Mesenteric fat pad (tissue), 1 donor: ENCODE measurements around the gene AUTS2. TPM values are rescaled to one million over a fixed set of nuclear protein-coding genes. Genes with fewer than 3 reads are reported as not detected.
"Not testable (repeated sequence)": the region's sequence is repeated elsewhere in the genome, so short reads cannot be mapped to it uniquely, and the experiment has no call there.

ENCODE experiments used
- DNase-seq: peaks from one replicate; pipeline ENCODE4 v3.0.0-alpha.2; 2020; ENCODE audit warnings: low spot score
- total RNA-seq: library from RNA; stranded (reverse); fragmentation: NEBNext Ultra II Directional; extraction: Animal tissue kit (Norgen Biotek cat#: 25700); gene quantifications from one replicate; pipeline ENCODE4 v1.2.1, GENCODE V29; 2021
- donor health status: DM: yes; HTN: yes; CAD: no.

AUTS2 gene
- total RNA-seq, 1 donor from 2014 or later, result 28.1 TPM

- DNase-seq, result no peak
Observed at GRCh38 chr7:70719125-70719524, 1120.8 kb downstream of the AUTS2 start.

DNA sequence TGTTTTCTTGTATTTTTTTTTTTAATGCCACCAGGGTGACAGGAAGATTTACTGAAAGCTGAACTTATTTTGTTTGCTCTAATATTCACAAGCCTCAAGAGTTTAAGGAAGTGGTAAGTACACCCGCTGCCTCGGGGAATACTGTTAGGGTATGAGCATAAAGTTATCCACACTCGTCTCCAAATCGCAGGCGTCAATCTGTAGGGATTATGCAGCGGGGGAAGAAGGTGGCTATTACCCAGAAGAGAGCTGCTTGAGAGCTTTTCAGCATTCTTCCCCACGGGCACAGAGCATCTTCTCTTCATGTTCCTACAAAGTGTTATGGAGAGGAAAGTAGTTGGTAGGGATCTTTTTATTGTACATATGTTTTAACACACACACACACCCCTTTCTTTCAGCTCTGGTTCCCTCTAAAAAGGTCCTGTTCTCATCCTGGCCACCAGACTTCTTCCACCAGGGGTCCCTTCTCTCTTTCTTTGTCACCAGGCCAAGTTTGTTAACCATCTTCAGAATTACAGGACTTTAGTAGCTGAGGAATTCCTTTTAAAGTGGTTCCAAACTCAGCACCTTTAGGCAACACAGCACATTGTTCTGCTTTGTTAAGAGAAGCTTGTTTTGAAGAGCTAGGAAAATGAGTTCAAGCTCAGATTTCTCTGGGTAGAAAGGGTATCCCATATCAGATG is 1122.1 kb downstream of the AUTS2 start:
- no peak for DNase-seq

DNA sequence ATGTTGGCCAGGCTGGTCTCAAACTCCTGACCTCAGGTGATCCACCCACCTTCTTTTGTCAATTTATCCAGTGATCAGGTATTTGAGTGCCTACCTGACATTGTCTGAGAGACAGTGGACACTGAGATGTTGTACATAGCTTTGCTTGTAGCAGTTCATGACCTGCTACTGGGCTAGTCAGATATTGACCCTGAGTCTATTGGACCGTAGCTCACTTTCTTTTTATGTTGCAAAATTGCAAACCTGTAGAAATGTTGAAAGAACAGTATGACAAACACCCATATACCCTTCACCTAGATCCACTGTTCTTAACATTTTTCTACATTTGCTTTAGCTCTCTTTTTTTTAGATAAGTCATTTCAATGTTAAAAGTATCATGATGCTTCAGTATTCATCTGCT is 1123.2 kb downstream of the AUTS2 start:
- DNase-seq, result no peak

DNA sequence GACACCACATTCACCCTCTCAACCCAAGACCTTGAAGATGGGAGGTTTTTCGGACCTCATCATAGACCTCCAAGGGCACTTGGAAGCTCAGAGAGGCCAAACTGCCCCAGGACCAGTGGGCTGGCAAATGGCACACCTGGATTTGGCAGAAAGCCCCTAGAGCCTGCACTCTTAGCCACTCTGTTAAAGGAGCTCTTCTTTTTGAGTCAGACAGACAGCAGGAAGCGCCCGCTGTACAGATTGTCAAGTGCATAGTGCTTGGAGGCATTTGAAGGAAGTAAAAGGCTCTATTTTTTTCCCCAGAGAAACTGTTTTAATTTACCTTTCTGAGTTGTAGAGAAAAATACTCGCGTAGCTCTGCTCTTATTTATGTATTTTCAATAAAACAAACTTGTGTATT is 1125.1 kb downstream of the AUTS2 start:
- DNase-seq, result no peak

GRCh38 chr7:70725448-70725847 is 1127.2 kb downstream of the AUTS2 start:
- no peak for DNase-seq

GRCh38 chr7:70726294-70726693 is 1128.0 kb downstream of the AUTS2 start:
- no peak for DNase-seq

GRCh38 chr7:70726951-70727378 is 1128.7 kb downstream of the AUTS2 start:
- DNase-seq, result no peak

- no peak for DNase-seq
Observed at GRCh38 chr7:70727861-70728260, 1129.6 kb downstream of the AUTS2 start.

DNA sequence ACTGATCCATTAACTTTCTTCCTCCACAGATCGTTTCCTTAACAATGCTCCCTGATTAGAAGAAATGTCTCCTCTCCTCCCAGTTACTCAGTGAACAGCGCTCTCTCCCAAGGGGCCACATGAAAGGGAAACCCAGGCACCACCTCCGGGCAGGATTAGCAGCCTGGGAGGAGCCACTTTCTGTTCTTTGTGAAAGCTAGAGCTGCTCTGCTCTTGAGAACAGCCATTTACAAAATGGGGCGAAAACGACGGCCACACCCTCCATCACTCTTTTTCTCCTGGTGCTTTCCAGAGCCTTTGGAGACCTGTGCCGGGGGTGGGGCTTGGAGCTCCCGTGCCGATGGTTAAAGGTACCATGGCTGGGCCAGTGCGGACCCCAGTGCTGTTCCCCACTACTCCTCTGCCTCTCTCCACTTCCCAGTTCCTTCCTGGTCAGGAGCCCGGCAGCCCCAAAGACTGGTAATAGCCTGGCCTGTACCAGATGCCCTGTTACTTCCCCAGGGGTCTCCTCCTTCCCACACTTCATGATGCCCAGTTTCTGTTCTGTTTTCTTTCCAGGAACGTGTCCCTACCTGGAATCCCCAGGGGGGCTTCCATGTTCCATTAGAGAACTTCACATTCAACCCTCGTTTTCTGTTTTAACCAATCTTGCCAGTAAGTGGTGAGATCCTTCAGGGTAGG is 1130.7 kb downstream of the AUTS2 start:
- DNase-seq, result no peak

- DNase-seq, result not testable (repeated sequence)
Observed at GRCh38 chr7:70729553-70730157, 1131.4 kb downstream of the AUTS2 start.

DNA sequence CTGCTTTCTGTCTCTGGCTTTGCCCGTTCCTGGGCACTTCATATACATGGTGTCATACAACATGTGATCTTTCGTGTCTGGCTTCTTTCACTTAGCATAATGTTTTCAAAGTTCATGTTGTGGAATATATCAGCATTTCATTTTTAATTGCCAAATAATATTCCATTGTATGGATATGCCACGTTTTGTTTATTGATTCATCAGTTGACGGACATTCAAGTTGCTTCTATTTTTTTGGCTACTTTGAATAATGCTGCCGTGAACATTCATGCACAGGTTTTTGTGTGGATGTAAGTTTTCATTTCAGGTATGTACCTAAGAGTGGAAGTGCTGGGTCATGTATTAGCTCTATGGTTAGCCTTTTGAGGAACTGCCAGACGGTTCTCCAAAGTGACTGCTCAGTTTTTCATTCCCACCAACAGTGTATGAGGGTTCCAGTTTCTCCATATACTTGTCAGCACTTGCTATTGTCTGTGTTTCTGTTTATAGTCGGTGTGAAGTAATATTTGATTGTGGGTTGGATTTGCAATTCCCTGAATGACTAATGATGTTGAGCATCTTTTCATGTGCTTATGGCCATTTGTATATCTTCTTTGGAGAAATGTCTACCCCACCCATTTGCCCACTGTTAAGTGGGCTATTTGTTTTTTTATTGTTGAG is 1132.3 kb downstream of the AUTS2 start:
- DNase-seq, result no peak

- DNase-seq, result no peak
Observed at GRCh38 chr7:70733090-70733489, 1134.8 kb downstream of the AUTS2 start.

DNA sequence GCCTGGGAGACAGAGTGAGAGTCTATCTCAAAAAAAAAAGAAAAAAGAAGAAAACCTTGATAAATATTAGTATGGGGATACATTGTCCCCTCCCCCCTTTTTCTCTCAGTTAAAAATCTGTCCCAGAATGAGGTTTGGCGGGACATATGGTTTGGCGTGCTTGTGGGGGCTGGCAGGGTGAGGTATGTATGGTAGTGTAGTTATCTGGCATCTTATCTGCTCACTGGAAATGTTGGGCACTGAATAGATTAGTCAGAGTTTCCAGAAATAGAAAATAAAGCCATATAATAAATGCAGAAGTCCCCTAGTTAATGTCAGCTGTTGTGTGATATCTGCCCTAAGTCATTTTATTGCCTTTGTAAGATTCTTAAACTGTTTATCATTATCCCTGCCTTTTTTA is 1136.1 kb downstream of the AUTS2 start:
- no peak for DNase-seq

GRCh38 chr7:70735313-70735712 is 1137.0 kb downstream of the AUTS2 start:
- no peak for DNase-seq

GRCh38 chr7:70736715-70737460 is 1138.6 kb downstream of the AUTS2 start:
- no peak for DNase-seq

DNA sequence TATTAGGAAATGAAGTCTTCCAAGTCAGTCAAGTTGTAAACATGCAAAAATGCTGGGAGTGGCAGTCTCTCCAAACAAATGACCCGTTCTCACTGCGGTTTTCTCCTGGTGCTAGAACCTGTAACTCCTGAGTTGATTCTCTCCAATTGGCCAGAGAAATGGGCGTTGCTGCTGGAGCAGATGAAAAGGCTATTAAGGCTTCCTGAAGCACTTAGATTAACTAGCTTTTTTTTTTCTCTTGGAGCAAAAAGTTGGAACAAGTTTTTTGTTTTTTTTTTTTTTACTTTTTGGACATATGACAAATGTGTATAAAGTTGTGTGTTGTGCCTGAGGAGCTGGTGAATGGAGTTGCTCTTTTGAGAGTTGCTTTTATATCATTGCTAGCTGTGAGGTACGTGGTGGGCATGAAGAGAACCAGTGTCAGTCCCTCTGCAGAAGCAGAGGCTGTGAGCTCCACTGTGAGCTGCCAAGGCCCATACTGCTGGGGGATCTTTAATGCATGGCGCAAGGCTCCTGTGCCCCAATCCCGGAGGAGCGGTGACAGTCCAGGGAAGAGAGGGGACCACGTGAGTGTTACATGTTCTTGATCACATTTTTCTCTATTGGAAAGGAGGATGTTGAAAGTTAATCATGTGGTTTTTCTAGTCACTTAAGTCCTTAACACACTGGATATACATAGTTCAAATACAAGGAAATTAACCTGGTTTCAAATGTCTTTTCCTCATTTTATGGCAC is 1140.0 kb downstream of the AUTS2 start:
- DNase-seq, result no peak

GRCh38 chr7:70739646-70740210 is 1141.5 kb downstream of the AUTS2 start:
- DNase-seq, result no peak

GRCh38 chr7:70741666-70742065 is 1143.4 kb downstream of the AUTS2 start:
- DNase-seq, result no peak

- no peak for DNase-seq
Observed at GRCh38 chr7:70743531-70744325, 1145.5 kb downstream of the AUTS2 start.
